Measurements from ENCODE around the gene MYO3B.
A peak's percentile ranks its signal among the peaks of the same experiment; 100 is the strongest.

Gene MYO3B

DNA sequence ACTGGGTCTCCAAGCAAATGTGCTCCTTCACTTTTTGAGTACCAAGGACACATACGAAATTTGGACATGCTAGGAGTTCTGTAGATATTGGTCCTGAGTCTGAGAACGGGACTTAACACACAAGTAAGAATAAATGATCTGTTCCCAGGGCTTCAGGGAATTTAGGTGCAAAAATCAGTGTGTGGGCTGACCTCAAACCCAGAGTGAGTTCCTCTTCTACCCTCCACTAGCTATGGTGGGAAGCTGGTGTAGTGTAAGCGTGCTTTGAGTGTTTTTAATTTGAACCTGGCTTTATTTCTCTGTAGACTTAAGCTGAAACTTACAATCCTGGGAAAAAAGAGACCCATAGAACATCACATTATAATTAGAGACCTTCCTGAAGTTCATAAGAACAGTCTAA, 50.5 kb downstream of the MYO3B start:
- Histone ChIP-seq H3K9ac (ENCODE audit: low read length) (peak overlapping the region; percentile 43; the same call in 1 of the 2 replicates), H3K27me3 (ENCODE audit: low read depth, low read length) (no peaks in the 10 kb centered on the region; the same call in 1 of the 2 replicates), H3K4me1 (ENCODE audit: low read length) (peaks cover 26% of the 10 kb centered on the region), H2AFZ (ENCODE audit: low read depth, low read length) (peak overlapping the region; percentile 86), H4K20me1 (ENCODE audit: insufficient read depth, low read length) (no peaks in the 10 kb centered on the region), H3K79me2 (ENCODE audit: low read length) (no peaks in the 10 kb centered on the region), H3K9me3 (ENCODE audit: insufficient read depth, low read length) (no peaks in the 10 kb centered on the region), H3K27ac (ENCODE audit: low read length) (no peak overlapping the region), H3K4me2 (ENCODE audit: low read length) (peak overlapping the region; percentile 99), H3K4me3 (ENCODE audit: low read length) (peak overlapping the region; percentile 75), H3K36me3 (replicated peaks; ENCODE audit: low read depth, low read length) (no peaks in the 10 kb centered on the region)
- TF ChIP-seq CTCF (IDR thresholded peaks at IDR 0.05; ENCODE audit: low read depth, low read length) = no peak
- TF ChIP-seq EZH2phosphoT487 (IDR thresholded peaks at IDR 0.05; ENCODE audit: low read depth) = no peak

- Histone ChIP-seq H3K4me3 (ENCODE audit: low read length) (no peak overlapping the region), H3K27me3 (ENCODE audit: low read depth, low read length) (no peaks in the 10 kb centered on the region; the same call in 1 of the 2 replicates), H3K4me1 (ENCODE audit: low read length) (peaks cover 26% of the 10 kb centered on the region), H3K79me2 (ENCODE audit: low read length) (no peaks in the 10 kb centered on the region), H3K9ac (ENCODE audit: low read length) (no peak overlapping the region), H3K36me3 (replicated peaks; ENCODE audit: low read depth, low read length) (no peaks in the 10 kb centered on the region), H4K20me1 (ENCODE audit: insufficient read depth, low read length) (no peaks in the 10 kb centered on the region), H3K4me2 (ENCODE audit: low read length) (no peak overlapping the region), H3K9me3 (ENCODE audit: insufficient read depth, low read length) (no peaks in the 10 kb centered on the region), H2AFZ (ENCODE audit: low read depth, low read length) (no peak overlapping the region), H3K27ac (ENCODE audit: low read length) (no peak overlapping the region)
- TF ChIP-seq EZH2phosphoT487 (IDR thresholded peaks at IDR 0.05; ENCODE audit: low read depth) = no peak
- no peak for TF ChIP-seq CTCF (IDR thresholded peaks at IDR 0.05; ENCODE audit: low read depth, low read length)
These were observed 51.2 kb downstream of the MYO3B start for GRCh38 chr2:170229125-170229524.

GRCh38 chr2:170229744-170230143, 51.8 kb downstream of the MYO3B start:
- no peak for TF ChIP-seq CTCF (IDR thresholded peaks at IDR 0.05; ENCODE audit: low read depth, low read length)
- TF ChIP-seq EZH2phosphoT487 (IDR thresholded peaks at IDR 0.05; ENCODE audit: low read depth) = no peak
- H3K9me3 ChIP-seq (ENCODE audit: insufficient read depth, low read length) = no peaks in the 10 kb centered on the region
- no peaks in the 10 kb centered on the region; the same call in 1 of the 2 replicates for H3K27me3 ChIP-seq (ENCODE audit: low read depth, low read length)
- no peak overlapping the region for H2AFZ ChIP-seq (ENCODE audit: low read depth, low read length)
- H4K20me1 ChIP-seq (ENCODE audit: insufficient read depth, low read length) = no peaks in the 10 kb centered on the region
- H3K36me3 ChIP-seq (replicated peaks; ENCODE audit: low read depth, low read length) = no peaks in the 10 kb centered on the region
- H3K4me1 ChIP-seq (ENCODE audit: low read length) = peaks cover 26% of the 10 kb centered on the region
- H3K79me2 ChIP-seq (ENCODE audit: low read length) = no peaks in the 10 kb centered on the region
- H3K27ac ChIP-seq (ENCODE audit: low read length) = no peak overlapping the region
- H3K4me2 ChIP-seq (ENCODE audit: low read length) = no peak overlapping the region
- no peak overlapping the region for H3K9ac ChIP-seq (ENCODE audit: low read length)
- no peak overlapping the region for H3K4me3 ChIP-seq (ENCODE audit: low read length)

DNA sequence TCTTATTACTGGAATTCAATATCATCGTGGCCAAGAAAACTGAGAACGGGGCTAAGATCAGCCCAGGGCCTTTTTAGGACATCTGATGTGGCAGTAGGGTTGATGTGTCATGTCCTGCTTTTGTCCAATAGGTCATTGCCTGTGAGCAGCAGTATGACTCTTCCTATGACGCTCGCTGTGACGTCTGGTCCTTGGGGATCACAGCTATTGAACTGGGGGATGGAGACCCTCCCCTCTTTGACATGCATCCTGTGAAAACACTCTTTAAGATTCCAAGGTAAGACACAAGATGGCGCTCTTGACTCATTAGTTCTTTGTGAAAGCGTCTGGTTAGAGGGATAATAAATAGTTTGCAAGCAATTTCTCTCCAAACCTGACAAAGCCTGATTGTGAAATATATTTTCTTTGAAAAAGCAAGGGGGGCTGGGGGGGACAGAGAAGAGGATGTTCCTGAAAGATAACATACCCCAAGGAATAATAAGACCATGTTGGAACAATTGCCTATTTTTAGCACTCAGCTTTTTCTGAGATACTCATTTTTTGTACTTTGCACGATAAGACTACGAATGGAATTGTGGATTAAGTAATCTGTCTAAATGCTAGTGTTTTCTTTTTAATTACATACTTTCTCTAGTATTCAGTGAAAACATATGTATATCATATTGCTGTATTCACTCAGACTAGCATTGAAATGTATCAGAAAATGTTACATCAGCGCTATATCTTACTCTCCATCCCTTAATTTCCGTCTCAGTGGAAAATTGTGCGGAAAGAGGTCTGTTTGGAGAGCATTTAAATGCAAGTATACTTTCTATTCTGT, 58.1 kb downstream of the MYO3B start:
- TF ChIP-seq EZH2phosphoT487 (IDR thresholded peaks at IDR 0.05; ENCODE audit: low read depth) (no peak), CTCF (IDR thresholded peaks at IDR 0.05; ENCODE audit: low read depth, low read length) (peak; percentile 83)
- Histone ChIP-seq H3K27ac (ENCODE audit: low read length) (no peak overlapping the region), H3K4me3 (ENCODE audit: low read length) (no peak overlapping the region)

More for the DNA sequence above, 58.1 kb downstream of the MYO3B start:
- no peaks in the 10 kb centered on the region for H3K9me3 ChIP-seq (ENCODE audit: insufficient read depth, low read length)
- H3K36me3 ChIP-seq (replicated peaks; ENCODE audit: low read depth, low read length) = no peaks in the 10 kb centered on the region
- no peaks in the 10 kb centered on the region for H4K20me1 ChIP-seq (ENCODE audit: insufficient read depth, low read length)
- H3K9ac ChIP-seq (ENCODE audit: low read length) = no peak overlapping the region
- H3K79me2 ChIP-seq (ENCODE audit: low read length) = no peaks in the 10 kb centered on the region
- no peak overlapping the region for H3K4me2 ChIP-seq (ENCODE audit: low read length)
- peaks cover 5% of the 10 kb centered on the region for H3K4me1 ChIP-seq (ENCODE audit: low read length)
- H3K27me3 ChIP-seq (ENCODE audit: low read depth, low read length) = peaks cover 38% of the 10 kb centered on the region
- no peak overlapping the region for H2AFZ ChIP-seq (ENCODE audit: low read depth, low read length)
